TTC549 (cell line): ENCODE measurements around the gene CNDP1.
"Not testable (repeated sequence)": the region's sequence is repeated elsewhere in the genome, so short reads cannot be mapped to it uniquely, and the experiment has no call there.

Experiments
- FAIRE-seq: peaks from 2 replicates; lab custom pipeline; 2012; peaks lifted over from hg19 to GRCh38; lab: Jason Lieb, UNC

The CNDP1 gene

GRCh38 chr18:74546007-74546406 lies 11.7 kb downstream of the CNDP1 start:
- no peak for FAIRE-seq

GRCh38 chr18:74546751-74547530 lies 12.6 kb downstream of the CNDP1 start:
- no peak for FAIRE-seq

- FAIRE-seq, result no peak
Measured at GRCh38 chr18:74547860-74548259, 13.6 kb downstream of the CNDP1 start.

- no peak for FAIRE-seq
Measured at GRCh38 chr18:74549591-74550104, 15.3 kb downstream of the CNDP1 start.

GRCh38 chr18:74550886-74551285 lies 16.6 kb downstream of the CNDP1 start:
- no peak for FAIRE-seq

- FAIRE-seq, result no peak
Measured at GRCh38 chr18:74551452-74551851, 17.2 kb downstream of the CNDP1 start.

GRCh38 chr18:74551936-74552555 lies 17.7 kb downstream of the CNDP1 start:
- peak; percentile 61 for FAIRE-seq

GRCh38 chr18:74556126-74556525 lies 21.8 kb downstream of the CNDP1 start:
- FAIRE-seq, result no peak

- no peak for FAIRE-seq
Measured at GRCh38 chr18:74558096-74558495, 23.8 kb downstream of the CNDP1 start.

GRCh38 chr18:74562131-74562730 lies 27.9 kb downstream of the CNDP1 start:
- FAIRE-seq, result no peak

GRCh38 chr18:74562775-74563174 lies 28.5 kb downstream of the CNDP1 start:
- no peak for FAIRE-seq

- FAIRE-seq, result no peak
Measured at GRCh38 chr18:74563999-74564398, 29.7 kb downstream of the CNDP1 start.

- FAIRE-seq, result not testable (repeated sequence)
Measured at GRCh38 chr18:74565164-74565563, 30.9 kb downstream of the CNDP1 start.

GRCh38 chr18:74565993-74566392 lies 31.7 kb downstream of the CNDP1 start:
- FAIRE-seq, result not testable (repeated sequence)

GRCh38 chr18:74567822-74568221 lies 33.5 kb downstream of the CNDP1 start:
- no peak for FAIRE-seq

- FAIRE-seq, result no peak
Measured at GRCh38 chr18:74569401-74569800, 35.1 kb downstream of the CNDP1 start.

- no peak for FAIRE-seq
Measured at GRCh38 chr18:74570266-74570665, 36.0 kb downstream of the CNDP1 start.

- FAIRE-seq, result no peak
Measured at GRCh38 chr18:74571895-74572680, 37.8 kb downstream of the CNDP1 start.

GRCh38 chr18:74573053-74573452 lies 38.8 kb downstream of the CNDP1 start:
- no peak for FAIRE-seq

GRCh38 chr18:74574916-74575315 lies 40.6 kb downstream of the CNDP1 start:
- no peak for FAIRE-seq

GRCh38 chr18:74577019-74577418 lies 42.7 kb downstream of the CNDP1 start:
- no peak for FAIRE-seq

GRCh38 chr18:74579496-74580065 lies 45.3 kb downstream of the CNDP1 start:
- no peak for FAIRE-seq
